Stimulated activated CD8-positive, alpha-beta memory T cell treated with anti-CD3 and anti-CD28 coated beads, Interleukin-4, amount 100 ng/mL, for 48 hours (primary cell): ENCODE measurements around the gene RPL38.

Experiments
- DNase-seq: peaks from one replicate; pipeline ENCODE4 v3.0.0-alpha.2; 2020

Gene RPL38

DNA sequence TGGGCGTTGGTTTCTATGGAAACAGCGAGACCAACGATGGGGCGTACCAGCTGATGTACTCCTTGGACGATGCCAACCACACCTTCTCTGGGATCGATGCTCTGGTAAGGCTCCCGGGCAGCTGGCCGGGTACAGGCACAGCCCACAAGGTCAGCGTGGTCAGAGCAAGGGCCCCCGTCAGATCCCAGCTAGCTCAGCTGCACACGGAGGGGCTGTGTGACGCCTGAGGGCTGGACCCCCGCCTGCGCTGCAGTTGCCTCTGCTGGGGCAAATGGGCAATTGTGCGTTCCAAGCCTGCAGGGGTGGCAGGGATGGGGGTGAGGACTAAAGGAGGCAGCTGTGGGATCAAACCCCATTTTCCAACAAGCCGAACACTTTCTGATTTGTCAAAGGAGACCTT lies 27.4 kb downstream of the RPL38 start:
- no peak for DNase-seq

DNA sequence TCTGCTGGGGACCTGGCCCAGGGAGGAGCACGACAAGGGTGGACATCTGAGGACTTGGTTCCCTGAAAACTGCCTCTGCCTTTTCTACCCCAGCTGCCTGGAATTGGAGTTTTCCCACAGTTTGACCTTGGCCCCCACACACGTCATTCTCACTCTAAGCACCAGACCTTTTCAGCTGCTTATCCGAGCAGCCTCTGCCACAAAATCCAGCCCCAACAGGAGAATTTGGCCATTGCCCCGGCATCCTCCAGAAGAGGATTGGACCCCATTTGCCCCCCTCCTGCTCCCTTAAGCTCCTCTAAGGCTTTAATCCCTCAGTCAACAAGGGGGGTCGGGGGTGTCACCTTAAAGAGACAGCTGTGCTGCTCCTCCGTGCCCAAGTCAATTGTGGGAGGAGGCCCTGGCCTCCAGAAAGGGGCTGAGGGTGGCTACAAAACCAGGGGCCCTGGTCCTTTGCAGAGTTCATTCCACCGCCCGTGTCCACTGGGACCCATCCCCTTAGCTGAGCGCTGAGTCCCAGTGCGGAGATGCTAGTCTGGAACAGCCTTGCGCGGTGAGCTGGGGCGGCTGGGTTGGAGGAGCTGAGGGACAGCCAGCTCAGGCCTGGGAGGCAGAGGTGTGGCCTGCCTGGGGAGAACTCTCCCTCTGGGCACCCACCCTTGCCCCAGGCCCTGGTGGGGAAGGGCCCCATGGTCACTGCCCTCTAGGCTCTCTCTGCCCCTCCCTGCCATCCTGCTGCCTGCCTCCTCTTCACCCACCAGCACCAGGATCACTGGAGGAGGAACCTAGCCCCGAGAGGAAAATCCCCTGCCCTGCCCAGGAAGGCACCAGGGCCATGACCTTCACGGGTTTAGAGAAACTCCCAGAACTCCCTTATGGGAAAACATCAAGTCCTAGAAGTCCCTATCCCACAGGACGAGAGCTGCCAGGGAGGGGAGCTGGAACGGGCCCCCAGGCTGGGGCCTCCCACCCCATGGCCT lies 28.7 kb downstream of the RPL38 start:
- no peak for DNase-seq

DNA sequence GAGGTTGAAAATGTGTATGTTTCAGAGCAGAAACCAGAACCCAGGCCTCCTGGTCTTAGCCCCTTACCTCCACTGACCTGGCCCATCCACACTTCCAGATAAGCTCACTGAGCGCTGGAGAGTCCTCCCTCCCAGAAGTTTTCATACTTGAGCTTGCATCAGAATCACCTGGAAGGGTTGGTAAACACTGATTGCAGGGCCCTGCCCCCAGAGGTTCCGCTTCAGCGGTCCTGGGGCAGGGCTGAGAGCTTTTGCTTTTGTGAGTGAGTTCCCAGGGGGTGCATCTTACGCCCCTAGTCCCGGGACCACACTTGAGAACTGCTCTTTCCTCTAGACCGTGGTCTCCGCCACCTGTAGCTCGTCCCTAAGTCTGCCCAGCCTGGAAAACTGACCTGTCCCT lies 30.5 kb downstream of the RPL38 start:
- no peak for DNase-seq

DNA sequence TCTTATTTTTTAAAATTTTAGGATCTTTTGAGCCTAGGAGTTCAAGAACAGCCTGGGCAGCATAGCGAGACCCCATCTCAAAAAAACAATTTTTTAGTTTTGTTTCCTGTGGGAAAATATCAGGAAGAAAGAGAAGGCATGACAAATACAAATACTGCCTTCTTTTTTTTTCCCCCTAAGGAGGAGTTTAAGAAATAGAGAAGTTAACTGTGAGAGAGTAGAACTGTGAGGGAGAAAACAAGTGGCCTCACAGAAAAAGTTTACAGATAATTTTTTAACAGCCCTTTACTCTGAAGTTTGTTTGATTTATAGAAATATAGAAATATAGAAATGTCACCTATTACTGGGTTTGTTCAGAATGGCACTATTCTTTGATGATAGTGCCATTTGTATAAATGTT lies 31.0 kb downstream of the RPL38 start:
- no peak for DNase-seq

DNA sequence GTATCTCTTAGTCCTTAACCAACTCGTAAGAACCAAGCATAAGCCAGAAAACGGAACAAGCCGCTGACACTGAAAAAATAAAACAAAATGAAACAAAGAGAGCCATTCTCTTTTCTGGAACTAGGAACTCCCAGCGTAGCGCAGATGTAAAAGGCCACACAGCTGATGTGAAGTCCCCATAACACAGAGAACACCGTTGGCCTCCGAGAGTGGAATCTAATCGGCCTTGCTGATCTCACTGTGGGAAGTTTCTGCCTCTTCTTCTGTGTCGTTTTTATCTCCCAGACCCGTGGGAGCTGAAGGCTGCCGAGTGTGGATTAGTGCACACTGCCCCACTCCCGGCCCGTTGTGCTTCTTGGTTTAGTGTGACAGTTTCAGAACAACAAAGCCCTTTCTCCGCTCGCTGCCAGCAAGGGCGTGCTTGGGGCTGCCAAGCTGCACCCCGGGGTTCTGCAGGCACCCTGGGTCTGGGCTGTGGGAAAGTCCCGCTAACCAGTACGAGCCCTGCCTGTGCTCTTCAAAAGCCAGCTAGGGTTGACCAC lies 31.6 kb downstream of the RPL38 start:
- DNase-seq: no peak

DNA sequence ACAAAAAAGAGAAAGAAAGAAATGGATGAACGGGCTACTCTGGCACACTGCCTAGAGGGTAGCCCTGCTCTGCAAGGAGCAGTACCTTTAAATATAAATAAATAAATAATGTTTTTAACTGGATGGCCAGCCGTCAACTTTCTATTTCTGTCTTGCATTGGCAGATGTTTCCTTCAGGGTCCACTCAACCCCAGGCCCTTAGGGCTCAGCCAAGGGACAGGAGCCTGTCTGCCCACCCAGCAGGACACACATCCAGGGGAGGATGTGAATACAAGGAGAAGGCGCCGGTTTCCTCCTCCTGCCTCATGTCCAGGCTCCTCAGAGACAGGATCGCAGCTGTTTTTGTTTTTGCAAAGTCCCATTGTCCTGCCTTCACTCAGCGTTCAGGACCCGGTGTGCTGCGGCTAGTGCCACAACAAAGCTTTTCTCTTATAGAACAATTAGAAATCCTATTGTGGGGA lies 32.5 kb downstream of the RPL38 start:
- DNase-seq: no peak

DNA sequence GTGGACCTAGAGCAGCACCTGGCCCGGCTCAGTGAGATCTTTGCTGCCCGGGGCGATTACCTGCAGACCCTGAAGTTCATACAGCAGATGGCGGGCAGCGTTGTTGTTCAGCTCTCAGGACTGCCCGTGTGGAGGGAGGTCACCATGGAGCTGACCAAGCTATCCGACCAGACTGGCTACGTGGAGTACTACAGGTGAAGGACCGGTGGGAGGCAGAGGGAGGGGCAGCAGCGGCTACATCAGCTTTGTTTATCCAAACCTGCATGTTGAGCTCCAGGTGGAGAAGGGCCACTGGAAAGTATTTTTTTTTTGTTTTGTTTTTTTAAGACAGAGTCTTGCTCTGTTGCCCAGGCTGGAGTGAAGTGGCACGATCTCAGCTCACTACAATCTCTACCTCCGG lies 33.8 kb downstream of the RPL38 start:
- no peak for DNase-seq

DNA sequence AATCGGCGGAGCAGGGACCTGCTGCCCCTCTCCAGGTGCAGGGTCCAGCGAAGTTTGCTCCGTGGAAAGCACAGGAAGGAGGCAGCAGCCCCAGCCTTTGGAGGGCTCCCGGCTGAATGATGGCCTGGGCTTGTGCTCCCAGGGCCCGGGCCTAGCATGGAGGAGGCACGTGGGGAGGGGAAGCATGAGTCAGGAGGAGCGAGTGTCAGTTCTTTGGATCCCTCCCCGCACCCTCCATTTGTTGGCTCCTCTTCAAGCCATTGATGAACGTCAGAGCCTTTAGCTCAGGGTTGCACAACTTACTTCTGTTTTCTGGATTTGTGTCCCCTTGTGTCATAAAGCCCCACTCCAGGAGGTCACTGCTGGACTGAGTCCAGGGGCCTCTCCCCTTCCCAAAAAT lies 35.7 kb downstream of the RPL38 start:
- DNase-seq: no peak

DNA sequence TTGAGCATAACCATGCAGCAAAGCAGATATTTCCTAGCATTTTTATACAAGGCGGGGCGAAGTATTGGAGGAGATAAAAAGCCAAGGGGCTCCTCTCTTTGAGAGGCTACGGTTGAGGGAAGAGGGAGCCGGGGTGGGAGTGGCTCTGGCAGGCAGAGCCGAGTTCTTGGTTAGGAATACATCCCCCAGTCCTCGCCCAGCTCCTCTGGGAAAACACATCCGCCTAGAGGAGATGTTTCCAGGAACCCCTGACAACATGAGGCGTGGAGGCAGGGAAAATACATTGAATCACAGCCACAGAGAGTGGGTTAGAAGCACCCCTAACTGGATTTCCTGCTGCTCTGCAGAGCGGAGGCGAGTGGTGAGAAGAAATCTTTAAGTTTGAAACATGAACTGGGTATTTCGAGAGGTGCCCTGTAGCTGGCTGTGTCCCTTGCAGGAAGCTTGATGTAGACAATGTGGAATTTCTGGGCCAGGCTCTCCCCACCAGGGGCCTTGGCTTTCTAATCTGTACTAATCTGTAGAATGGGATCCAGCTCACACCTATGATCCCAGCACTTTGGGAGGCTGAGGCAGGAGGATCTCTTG lies 37.2 kb downstream of the RPL38 start:
- no peak for DNase-seq

DNA sequence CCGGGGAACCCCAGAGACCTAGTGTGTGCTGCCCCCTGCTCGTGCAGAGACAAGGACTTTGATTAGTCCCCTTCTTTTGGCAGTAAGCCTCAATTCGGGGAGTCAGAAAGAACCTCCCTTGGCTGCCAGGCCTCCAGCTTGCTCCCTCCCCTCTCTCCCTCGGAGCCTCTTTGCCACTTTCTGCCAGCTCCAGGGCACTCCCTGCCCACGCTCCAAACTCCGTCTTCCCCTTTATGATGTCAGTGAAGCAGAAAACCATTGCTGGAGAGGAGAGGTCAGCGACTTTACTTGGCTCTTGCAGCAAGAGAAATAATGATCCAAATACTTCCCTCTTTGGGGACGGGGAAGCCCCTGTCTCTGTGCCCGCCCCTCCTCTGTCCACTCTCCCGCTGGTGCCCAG lies 38.0 kb downstream of the RPL38 start:
- no peak for DNase-seq

DNA sequence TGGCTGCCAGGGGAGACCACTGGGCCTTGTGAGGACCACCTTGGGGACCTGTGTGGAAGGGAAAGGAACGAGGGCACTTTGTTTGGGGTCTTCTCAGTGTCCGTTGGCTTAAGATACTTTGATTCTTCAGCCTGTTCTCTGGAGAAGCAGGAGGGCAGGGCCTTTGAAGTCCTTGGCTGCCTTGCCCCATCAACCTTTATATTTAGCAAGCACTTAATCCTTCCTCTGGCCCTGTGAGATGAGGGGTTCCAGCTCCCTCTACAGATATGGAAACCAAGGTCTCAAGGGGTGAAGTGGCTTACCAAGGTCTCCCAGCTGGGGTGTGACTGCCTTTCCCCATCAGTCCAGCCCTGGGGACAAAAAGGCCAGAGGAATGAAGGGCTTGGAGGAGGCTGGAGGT lies 38.4 kb downstream of the RPL38 start:
- no peak for DNase-seq

DNA sequence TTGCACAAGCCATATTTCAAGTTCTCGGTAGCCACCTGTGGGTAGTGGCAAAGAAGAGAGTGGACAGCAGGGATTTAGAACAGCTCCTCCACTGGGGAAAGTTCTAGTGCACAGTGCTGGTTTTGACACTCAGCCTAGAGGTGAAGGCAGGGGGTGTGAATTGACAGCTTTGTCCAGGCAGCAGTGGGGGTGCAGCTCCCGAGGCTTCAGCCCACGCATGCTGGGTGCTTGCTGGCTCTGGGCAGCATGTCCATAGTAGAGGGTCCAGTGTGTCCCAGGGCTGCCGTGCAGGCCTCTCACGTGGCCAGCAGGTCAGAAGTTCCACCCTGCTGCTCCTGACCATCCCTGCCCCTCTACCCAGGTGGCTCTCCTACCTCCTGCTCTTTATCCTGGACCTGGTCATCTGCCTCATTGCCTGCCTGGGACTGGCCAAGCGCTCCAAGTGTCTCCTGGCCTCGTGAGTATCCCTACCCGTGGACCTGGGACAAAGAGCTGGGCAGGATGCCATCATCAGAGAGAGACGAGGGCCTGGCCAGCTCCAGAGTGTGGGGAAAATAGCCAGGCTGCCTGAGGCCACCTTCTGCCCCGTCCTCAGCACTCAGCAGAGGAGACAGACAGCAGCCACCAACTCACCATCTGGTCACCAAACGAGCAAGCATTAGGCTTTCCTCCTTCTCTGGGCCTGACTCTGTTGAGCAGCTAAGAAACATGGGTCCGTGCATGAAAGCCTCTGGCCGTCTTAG lies 39.7 kb downstream of the RPL38 start:
- no peak for DNase-seq

DNA sequence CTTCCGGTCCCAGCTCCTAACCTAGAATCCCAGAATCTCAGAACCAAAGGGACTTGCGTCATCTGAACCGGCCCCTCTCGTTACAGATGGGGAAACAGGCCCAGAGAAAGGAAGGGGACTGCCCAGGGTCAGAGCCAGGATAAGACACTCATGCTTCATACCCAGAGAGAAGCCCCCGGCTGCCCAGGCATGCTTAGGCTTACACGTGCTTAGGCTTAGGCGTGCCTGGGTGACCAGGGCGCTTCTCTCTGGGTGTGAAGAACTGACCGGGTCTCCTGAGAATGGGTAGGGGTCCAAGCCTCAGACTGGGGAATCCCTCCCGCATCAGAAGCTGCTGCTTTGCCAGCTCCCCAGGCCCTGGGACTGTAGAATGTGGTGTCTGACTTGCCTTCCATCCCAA lies 40.6 kb downstream of the RPL38 start:
- no peak for DNase-seq

DNA sequence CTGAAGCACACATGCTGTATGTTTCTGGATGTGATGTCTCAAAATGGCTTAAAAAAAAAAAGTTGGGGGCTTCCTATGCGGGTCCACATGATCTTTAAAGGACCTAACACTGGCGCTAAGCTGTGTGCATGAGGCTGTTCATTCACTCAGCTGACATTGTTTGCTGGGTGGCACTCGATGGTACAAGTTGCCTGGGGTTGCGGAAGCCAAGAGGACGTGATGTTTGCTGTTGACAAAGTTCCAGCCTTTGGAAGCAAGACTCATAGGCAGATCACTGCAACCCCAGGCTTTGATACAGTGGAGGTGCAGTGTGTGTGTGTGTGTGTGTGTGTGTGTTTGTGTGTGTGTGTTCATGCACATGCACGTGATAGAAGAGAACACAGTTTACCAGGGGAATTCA lies 41.1 kb downstream of the RPL38 start:
- DNase-seq: no peak

DNA sequence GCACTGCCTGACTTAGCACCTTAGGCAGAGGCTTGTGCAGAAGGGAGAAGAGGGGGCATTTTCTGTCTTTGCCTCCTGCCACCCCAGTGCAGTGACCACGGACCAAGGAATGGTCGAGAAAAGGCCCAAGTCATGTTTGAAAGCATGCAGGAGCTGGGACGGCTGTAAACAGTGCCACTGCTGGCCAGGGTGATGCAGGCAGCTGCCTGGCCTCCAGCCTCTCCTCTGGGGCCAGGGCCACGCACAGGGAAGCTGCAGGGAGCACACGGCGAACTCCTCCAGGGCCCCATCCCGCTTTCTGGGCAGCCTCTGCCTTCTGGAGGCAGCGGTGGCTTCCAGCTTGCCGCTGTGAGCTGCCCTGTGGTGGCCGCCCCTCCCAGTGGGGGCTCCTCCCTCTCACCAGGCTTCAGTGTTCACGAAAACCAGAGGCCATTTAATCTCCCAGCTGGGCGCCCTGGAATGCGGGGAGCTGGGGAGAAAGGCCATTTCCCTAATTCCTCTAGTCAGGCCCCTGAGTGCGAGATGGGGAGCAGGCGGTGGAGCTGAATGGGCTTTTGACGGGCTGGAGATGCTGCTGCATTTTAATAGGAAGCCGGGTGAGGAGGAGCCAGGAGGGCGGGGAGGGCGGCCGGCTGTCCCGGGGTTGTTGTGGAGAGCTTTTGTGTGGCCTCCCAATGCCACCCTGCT lies 41.8 kb downstream of the RPL38 start:
- DNase-seq: no peak

DNA sequence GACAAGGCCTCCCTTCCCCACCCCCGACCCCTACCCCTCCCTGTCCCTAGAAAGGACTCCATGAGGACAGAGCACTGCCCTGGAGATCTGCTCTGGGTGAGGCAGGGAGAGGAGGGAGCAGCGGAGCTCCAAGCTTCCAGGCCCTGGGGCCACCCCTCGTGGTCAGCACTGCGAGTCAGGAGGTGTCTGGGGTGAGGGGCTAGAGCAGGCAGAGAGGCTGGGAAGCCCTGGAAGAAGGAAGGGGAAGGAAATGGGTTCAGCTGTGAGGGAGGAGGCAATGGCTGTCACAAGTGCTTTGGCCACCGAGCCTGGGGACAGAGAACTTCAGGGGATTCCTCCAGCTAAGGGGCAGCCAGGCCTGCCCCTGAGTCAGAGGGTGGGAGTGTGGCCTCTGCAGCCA lies 42.4 kb downstream of the RPL38 start:
- no peak for DNase-seq

DNA sequence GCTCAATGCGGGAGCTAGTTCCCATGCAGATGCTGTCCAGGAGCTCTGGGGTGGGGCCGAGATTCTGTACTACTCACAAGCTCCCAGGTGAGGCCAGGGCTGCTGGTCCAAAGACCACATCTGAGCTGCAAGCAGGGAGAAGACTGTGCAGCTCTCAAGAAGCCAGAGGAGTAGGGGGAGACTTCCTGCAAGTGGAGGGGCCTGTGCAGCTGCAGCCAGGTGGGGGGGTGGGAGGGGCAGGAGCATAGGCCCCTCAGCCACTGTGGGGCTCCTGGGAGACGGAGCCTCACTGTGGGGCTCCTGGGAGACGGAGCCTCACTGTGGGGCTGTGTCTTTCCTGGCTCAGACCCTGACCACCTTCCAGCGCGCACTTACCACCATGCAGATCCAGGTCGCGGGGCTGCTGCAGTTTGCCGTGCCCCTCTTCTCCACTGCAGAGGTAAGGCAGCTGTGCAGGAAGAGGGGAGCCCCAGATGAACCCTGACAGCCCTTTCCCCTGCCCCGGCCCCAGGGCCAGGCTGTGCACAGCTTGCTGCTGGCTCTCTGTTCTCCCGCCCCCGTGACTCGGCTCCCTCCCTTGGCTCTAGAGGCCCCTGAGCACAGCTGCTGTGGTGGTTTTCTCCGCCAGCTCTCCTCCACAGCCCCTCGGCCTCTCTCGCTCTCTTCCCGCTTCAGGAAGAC lies 46.3 kb downstream of the RPL38 start:
- DNase-seq: no peak

DNA sequence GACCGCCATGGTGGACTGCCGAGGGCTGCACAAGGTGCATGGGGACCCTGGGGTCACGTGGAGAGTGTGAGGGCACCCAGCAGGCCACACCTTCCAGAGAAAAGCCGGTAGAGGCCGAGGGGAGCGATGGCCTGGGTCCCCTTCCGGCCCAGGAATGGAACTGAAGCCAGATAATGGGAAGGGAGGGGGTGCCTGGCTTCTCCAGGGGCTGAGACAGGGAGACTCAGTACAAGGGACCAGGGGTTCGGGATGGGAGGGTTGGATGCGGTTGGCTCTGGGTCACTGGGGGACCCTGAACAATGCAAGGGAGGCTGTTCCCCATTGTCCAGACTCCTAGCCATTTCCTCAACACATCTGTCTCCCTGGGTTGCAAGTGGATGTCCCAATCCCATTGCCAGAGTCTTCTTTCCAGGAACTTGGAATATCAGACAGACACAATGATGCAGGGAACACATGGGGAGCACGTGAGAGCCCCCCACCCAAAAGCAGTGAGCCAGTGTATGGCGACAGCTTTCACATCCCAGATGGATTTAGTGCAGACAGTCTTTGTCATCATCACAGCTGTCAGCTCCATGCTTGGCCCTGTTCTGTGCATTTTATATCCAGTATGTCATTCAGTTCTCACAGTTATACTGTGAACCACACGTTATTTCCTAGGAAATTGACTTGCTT lies 47.0 kb downstream of the RPL38 start:
- DNase-seq: no peak

DNA sequence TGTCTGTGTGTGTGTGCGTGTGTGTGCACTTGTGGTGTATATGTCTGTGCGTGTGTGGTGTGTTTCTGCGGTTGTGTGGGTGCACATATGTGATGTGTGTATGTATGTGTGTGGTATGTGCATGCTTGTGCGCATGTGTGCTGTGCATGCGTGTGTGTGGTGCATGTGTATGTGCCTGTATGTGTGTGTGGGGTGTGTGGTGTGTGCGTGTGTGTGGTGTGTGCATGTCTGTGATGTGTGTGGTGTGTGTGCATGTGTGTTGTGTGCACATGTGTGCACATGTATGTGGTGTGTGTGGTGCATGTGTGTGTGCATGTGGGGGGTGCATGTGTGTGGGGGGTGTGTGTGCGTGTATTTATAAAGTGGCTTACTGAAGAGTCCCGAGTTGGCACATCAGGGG lies 47.6 kb downstream of the RPL38 start:
- no peak for DNase-seq

DNA sequence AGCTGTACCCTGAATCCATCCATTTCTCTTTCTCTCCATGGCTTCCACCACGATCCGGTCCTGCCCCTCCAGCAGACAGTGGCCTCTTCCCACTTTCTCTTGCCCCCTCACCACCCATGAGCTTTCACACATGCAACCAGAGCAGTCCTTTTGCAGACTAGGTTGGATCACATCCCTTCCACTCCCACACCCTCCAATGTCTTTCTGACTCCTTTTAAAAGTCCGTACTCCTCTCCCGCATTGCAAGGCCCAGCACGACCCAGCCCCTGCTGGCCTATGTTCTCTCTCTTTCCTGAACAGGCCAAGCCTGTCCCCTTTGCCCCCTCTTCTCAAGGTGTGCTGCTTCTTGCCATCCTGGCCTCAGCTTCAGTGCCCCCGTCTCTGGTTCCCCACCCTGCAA lies 48.1 kb downstream of the RPL38 start:
- DNase-seq: no peak

DNA sequence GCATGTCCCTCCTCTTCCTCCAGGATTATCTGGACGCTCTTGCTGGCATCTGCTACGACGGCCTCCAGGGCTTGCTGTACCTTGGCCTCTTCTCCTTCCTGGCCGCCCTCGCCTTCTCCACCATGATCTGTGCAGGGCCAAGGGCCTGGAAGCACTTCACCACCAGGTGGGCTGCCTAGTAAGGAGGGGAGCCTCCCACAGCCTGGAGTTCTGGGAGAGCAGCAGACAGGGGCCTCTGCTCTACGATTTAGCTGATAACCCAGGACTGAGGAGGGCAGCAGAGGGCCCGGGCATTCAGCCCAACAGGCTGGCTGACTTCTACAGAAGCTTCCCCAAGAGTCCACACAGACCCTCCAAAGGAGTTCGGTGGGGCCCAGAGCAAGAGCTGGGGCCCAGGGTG lies 48.7 kb downstream of the RPL38 start:
- no peak for DNase-seq

DNA sequence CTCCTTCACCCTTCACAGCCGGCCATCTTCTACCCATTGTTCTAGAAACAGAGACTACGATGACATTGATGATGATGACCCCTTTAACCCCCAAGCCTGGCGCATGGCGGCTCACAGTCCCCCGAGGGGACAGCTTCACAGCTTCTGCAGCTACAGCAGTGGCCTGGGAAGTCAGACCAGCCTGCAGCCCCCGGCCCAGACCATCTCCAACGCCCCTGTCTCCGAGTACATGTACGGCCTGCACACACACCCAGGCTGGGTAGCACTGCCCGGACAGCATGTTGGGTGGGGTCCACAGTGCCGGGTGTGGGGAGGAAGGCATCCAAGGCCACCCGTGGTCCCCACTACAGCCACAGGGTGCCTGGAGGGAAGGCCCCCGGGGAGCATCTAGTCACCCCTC lies 49.6 kb downstream of the RPL38 start:
- DNase-seq: no peak
